ENCODE measurements around the gene TMEM186.
A peak's percentile ranks its signal among the peaks of the same experiment; 100 is the strongest.
"Not testable (repeated sequence)": the region's sequence is repeated elsewhere in the genome, so short reads cannot be mapped to it uniquely, and the experiment has no call there.

The TMEM186 gene, protein sequence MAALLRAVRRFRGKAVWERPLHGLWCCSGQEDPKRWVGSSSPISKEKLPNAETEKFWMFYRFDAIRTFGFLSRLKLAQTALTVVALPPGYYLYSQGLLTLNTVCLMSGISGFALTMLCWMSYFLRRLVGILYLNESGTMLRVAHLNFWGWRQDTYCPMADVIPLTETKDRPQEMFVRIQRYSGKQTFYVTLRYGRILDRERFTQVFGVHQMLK

DNA sequence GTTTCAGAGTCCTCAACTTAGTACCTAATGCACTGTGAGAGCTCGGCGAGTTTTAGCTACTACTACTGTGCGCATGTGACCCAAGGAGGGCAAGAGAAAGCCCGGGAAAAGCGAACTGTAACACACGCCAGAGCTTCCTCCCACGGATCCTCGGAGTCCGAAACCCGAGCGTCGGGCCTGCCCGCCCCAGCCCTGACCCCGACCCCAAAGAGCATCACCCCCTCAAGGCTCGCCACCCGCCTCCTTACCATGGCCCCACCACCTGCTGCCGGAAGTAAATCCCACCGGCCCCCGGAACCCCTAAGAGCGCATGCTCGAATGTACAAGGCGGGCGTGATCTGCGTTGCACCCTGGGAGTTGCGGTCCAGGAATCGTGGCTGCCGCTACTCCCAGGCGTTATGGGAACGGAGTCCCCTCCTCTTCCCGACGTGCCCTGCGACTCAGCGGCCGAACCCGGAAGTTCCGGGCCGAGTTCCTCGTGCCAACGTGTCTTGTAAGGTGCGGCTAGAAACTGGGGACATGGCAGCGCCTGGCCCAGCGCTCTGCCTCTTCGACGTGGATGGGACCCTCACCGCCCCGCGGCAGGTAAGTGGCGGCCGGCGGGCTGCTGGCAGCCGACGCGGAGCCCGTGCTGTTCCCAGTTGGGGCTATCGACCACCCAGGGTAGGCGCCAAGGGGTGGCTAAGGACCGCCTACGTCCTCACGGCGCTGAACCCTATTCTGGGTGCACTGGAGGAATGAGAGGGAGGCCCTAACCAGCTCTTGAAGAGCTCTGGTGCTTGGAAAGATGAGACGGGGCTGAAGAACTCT is at the start of gene TMEM186, which contains the start of gene PMM2:
Gene TMEM186, minus strand, starts transcription at position 276 of the 810 bp plus-strand sequence. Its CDS starts 25 bp downstream, at position 251.
Gene PMM2, plus strand, starts transcription at position 476 of the 810 bp plus-strand sequence. Its CDS starts 44 bp downstream, at position 520.
- peak; percentile 92 to 96 for DNase-seq

DNA sequence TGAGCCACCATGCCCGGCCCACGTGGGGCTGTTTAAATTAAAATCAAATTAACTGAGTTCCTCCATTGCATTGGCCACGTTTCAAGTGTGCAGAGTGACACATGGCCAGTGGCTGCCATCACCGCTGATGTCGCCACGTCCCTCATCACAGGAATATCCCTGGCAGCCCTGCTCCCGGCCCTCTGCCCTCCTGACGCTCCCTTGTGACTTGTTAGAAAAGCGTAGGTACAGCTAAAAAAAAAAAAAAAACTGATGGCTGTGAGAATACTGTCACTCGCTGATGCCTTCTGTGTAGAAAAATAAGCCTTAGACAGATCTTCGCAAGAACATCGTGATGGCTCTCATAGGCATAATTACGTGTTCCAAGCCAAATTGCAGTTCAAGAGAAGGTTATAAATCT is 49.7 kb upstream of the TMEM186 start:
- DNase-seq = no peak

DNA sequence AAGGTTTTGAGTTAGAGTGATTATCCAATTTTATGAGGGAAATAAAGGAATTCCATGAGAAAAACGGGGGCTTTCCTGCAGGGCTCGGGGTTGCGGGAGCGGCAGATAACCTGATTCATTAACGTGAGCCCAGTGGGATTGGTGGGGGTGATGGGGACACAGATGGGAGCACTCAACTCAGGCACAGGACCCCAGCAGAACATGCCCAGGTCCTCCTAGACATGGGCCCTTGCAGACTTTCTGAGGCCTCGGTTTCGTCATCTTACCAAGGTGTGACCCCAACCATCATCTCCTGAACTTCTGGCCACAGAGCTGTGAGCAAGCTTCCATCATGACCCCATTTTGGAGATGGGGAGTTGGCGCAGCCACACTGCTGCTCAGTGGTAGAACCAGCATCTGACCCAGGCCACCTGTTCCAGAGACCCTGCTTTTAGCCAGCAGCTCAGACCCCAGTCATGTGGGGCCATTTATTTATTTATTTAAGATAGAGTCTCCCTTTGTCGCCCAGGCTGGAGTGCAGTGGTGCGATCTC is 49.0 kb upstream of the TMEM186 start:
- DNase-seq = no peak

DNA sequence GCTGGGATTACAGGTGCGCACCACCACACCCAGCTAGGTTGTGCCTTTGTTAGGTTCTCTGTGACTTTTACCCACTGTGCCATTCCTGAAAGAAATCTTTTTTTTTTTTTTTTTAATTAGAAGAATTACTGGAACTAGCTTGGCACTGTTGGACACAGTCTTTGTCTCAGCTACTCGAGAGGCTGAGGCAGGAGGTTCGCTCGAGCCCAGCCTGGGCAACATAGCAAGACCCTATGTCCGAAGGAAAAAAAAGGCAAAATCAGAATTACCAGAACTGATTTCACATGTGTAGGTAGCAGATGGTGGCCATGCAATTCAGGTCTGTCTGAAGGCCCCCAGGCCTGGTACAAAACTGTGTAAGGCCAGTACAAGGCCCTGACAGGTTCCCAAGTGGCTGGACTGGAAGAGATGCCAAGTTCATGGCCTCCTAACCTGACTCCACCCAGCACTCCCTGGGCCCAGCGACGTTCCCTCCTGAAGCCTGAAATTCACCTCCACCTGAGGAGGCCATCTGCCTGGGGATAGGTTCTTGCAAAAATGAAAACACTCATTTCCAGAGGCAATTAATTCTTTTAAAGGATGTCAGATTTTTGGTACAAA is 48.4 kb upstream of the TMEM186 start:
- DNase-seq = no peak

DNA sequence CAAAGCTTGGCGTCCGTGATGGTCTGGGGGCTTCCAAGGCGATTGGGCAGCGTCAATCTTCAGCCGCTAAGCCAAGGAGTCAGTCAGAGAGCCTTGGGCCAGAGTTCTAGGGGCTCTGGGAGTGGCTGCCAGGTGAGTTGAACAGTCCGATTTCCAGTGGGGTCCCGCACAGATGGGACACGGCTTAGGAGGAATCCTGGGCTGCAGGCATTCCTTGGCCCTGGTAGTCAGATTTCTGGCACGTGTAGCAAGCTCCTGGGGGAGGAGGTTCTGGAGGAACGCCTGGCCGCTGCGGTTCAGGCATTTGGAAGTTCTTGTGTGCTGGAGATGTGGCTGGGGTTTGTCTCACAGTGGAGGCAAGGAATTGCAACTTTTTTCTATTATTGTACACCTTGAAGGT is 45.9 kb upstream of the TMEM186 start:
- not testable (repeated sequence) for DNase-seq

DNA sequence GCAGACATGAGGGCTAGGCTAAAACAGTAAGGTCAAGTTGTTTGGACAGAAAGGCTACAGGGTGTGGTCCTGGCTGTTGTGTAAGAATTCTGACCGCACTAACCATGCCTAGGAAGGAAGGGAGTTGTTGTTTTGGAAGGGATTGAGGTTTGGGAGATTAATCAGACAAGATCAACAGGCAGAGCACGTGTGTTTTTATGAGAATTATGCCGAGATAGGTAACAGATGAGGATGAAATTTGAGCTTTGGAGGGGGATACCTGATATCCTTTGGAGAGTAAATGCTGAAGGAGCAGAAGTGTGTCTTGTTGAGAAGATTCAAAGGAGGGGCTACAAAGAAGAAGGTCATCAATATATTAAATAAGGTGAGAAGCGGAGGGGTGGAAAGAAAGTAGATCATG is 44.6 kb upstream of the TMEM186 start:
- not testable (repeated sequence) for DNase-seq

DNA sequence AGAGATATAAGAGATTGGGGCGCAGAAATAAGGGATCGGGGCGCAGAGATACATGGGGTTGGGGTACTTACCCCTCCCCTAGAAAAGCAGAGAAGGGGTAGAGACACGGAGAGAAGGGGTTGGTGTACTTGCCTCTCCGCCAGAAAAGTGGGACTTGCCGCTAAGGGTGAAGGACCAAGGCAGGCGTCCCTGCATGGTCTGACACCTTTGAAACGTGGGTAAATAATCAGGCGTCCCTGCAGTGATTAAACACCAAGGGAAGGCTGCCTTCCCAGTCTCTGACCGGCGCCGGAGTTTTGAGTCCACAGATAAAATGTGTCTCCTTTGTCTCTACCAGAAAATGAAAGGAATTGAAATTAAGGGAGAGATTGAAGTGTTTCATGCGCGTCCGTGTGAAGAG is 40.2 kb upstream of the TMEM186 start:
- not testable (repeated sequence) for DNase-seq

DNA sequence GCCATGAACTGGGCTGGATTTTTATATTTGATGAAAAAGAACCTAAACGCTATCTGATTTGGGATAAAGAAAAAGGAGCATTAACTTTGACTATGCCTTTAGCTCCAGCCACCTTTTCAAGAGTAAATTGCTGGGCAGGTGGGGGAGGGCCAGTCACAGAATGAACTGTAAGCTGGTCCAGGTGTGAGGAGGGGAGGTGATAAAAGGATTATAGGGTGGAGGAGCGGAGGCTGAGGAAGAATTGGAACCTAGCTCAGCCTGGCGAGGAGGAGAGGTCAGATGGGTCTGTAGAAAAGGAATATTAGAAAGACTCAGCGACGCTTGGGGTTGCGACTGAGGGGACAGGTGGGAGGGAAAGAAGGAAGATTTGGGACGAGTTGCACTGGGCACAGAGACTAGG is 39.4 kb upstream of the TMEM186 start:
- not testable (repeated sequence) for DNase-seq

DNA sequence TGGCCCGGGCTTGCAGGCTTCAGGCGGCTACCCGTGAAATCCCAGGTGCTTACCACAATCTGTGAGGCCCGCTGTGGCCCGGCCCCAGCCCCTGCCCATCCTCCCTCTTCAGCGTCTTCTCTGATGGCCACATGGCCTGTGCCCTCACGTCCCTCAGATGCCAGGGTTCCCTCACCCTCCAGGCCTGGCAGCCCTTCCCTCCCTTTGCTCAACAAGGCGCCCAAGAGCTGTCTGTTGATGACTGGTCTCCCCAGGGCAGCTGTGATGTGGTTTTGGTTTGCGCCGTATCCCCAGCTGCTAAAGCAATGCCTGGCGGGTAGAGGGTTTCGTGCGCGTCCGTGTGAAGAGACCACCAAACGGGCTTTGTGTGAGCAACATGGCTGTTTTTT is 35.3 kb upstream of the TMEM186 start:
- no peak for DNase-seq

DNA sequence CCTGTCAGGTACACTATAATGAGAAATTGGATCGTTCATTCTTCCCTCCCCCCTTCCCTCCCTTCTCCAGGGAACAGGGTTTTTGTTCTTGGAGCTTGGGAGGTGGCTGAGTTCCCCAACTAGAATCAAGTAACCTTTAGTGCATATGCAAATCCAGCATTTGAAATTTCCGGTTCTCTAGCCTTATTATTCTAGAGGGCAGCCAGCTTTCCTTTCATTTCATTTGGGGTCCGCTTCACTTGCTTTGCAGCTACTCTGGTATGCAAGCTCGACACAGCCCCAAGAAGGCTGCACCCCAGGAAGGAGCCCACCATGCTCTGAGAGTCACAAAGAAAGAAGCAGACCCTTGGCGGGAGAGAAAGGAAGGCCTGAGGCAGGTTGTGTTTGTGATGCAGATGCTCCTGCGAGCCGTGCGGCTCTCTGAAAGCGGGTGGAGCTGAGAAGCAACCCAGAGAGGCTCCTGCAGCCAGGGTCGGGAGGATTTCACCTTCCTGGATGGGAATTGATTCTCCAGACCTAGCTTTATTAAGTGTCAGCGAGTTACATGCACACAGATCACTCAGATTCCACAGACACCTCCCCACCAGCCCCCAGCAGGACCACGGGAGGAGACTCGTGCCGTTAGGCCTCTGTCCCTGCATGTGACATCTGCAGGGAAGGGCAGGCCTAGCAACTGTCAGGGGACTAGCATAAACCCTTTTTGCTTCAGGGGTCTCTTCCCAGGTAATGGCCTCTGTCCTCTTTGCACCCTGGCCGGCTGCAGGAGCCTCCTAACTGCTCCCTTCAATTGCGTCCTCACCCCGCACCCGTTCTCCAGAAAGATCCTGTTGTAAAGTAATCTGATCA is 34.7 kb upstream of the TMEM186 start:
- DNase-seq = no peak

DNA sequence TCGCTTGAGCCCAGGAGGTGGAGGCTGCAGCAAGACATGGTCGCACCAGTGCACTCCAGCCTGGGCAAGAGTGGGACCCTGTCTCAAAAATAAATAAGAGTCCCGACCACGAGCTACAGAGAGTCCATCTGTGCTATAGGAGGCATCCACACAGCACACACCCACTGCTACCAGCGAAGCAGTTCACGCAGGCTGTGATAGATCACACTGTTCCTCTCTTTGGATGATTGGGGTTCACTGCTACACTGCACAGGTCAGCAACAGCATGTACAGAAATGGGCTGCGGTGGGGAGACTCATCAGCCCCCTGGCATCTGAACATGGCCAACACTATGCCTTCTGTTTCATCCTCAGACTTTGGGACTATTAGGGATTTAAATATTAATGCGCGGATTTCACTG is 34.0 kb upstream of the TMEM186 start:
- DNase-seq = no peak

DNA sequence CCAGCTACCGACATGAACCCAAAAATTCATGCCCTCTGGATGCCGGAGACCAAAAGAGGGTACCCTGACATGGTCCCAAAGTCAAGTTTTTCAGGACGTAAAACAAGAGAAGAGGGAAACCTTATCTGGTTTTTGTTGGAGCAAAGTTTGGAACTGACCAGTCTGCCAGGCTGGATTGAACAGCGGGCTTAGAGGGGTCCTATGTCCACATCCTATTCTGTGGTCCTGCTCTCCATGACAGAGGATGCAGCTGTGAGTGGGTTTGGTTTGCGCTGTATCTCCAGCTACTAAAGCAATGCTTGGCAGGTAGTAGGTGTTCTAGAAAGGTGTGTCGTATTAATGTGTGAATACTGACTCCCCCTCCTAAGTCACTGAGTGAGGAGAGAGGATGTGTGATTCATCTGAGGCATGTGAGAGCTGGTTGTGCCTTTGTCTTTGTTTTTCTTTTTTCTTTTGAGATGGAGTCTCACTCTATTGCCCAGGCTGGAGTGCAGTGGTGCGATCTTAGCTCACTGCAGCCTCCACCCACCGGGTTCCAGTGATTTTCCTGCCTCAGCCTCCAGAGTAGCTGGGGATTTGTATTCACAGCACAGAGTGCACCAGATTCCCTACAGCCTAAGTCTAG is 31.2 kb upstream of the TMEM186 start:
- no peak for DNase-seq

DNA sequence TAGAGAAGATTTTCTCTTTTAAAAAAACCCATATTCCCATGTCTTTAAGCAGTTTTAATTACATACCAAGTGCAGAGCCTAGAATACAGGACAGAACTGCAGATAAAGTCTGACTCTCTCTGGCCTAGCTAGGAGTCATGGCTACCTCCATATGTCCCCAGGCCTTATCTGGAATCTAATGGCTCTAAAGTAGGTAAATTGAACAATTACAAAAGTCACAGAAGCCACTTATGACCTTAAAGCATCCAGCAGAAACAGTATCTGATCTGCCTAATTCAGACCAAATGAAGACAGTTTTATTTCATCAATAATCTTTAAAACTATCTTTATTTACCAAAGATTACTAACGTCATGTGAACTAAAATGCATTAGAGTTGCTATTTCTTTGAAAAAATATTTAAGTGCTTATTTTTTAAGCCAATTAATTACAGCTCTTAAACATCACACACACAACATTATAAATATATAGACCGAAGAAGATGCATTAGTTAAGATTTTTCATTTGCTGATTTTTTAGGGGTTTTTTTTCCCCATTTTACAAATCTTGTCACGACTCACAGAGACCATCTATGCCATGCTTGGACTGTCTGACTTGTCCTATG is 28.9 kb upstream of the TMEM186 start:
- no peak for DNase-seq

DNA sequence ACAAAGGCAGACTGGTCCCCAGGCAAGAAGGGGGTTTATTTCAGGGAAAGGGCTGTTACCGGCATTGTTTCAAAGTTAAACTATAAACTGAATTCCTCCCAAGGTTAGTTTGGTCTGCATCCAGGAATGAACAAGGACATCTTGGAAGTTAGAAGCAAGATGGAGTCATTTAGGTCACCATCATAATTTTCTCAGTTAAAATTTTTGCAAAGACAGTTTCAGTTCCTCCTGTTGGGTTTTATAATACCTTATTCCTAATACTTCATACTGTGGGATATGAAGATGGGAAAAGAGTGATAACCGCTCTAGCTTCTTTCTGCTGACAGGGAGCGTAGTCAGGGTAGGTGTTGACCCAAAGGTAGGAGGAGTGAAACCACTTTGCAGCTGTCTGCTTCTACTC is 25.0 kb upstream of the TMEM186 start:
- no peak for DNase-seq

DNA sequence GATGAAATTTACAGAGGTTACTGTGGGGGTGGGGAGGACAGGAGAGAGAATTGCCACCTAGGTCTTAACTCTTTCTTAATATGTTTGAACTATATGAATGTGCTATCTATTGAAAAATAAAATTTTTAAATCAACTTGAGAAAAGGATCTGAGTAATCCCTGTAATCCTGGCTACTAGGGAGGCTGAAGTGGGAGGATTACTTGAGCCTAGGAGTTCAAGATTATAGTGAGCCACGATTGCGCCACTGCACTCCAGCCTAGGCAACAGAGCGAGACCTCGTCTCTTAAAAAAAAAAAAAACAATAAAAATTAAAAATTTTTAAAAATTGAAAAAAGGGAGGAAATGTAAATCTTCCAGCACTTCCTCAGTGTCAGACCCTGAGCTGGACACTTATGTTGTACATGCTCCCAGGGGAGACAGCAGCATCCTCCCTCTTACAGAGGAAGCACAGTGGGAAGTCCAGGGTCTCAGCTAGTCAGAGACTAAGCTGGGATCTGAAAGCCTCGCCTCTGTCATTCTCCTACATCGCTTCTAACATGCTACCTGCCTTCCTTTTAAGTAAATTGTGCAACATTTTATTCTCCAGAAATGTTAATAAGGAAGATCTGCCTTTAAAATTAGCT is 22.1 kb upstream of the TMEM186 start:
- DNase-seq = no peak

DNA sequence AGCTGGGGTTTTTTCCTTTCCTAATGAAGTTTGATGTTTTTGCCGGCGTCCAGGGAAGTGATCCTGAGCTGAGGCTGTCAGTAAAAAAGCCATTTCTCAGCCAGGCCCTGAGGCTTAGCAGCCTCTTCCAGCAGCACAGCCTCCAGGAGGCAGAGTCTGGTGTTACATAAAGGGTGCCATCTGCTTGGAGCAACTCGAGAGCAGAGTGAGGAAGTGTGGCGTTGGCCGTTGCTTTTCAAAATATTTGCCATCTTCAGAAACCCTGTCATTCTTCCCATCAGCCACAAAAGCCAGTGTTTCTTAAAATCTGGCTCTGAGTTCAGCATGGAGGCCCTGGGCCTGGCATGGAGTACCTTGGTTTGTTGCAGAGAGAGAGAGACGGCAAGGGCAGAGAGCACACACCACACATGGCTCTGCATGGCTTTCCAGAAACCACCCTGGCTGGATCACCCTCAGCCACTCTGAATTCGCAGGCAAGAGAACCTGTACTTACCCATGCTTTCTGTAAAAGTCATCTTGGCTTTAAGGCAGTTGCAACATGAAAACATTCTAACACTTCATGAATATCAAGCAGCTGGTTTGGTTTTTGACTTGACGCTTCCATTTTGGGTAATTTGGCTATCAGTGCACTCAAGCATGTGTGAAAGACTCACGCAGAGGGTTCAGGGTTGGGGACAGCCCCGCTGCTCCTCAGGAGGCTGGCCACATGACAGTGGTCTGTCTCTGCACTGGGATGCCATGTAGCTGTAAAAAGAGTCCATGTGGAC is 21.2 kb upstream of the TMEM186 start:
- DNase-seq = no peak

DNA sequence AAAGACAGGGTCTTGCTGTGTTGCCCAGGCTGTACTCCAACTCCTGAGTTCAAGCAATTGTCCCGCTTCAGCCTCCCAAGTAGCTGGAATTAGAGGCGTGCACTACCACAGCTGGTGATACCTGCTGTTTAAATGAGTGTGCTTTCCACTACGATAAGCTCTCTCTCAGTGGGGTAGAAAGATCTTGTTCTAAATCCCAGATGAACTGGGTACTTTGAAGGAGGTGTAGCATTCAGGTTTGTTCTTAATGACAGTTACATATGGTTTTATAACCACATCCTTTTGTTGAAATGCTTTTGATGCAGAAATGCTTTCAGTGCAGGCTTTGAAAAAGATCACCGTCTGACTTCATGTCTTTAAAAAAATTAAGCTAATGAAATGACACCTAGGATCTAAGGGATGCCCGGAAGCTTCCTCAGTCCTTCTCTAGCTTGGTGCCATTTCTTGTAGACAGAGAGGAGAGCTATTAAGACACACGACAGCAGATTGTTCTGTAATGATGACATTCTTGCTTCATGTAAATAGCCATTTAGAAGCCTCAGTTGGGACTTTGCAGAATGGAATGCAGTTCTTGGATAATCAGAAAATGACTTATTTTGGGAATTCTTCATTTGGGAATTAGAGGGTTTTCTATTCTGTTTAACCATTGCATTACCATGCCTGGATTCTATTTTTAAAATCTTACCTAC is 19.7 kb upstream of the TMEM186 start:
- DNase-seq = no peak

DNA sequence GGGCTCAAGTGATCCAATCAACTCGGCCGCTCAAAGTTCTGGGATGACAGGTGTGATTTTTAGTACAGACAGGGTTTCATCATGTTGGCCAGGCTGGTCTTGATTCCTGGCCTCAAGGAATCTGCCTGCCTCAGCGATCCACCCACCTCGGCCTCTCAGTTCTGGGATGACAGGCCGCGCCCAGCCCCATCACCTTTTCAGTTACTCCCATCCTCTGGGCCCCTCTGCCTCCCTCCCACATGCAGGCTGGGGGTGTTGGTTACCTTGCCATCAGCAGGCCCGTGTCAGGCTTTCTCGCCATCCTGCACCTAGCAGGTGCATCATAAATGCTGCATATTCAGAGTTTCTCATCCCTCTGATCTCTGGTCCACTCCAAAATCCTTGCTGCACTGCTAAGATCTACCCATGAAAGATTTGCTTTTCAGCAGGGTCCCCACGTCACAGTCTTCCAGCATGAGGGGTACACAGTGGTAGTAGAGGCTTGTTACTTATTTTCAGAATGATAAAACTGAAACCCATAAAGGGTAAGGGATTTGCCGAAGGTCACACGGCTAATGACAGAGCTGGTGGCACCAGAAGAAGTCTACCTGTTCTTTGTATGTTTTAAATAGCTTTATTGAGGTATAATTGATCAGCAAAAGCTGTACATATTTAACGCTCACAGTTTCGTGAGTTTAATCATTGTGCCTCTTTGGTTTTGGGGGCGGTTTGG is 16.8 kb upstream of the TMEM186 start:
- no peak for DNase-seq

DNA sequence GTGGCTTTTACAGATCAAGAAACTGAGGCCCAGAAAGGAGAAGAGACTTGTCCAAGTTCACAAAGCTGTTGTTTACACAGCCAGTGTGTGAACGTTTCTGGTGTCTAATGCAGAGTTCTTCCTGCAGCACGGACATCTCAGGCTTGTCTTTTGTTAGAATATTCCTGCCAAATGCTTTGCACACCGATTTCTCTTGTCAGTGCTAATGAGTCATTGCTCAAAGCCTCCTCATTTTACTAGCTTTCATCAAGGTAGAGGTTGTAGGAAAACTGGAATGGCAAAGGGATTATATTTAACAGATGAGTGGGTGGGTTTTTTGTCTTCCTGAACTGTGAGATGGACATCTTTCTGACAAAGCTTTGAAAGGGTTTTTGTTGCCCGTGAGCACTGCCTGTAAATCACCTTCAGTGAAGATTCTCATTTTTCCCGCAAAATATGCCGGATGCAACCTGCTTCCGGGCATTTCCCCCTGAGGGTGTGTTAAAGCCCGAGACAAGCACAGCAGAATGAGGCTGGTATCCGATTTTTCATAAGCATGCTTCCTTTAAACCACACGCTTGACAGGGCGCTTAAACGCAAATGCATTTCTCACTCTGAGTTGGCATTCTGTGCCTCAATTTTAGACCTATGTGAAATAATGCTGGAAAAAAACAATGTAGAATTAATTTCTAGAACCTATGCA is 14.9 kb upstream of the TMEM186 start:
- no peak for DNase-seq
